H9 (cell line): ENCODE data around the gene RHBDL2. TPM values are rescaled to one million over a fixed set of nuclear protein-coding genes. Genes with fewer than 3 reads are reported as not detected.

Experiments
- DNase-seq: peaks from one replicate; pipeline ENCODE4 v3.0.0-alpha.2; 2017
- H2AFZ ChIP-seq: one replicate; pipeline ENCODE4 v1.6.1; 2013; ENCODE audit warnings: mild to moderate bottlenecking, low read length, control low read depth, moderate library complexity
- H2AK5ac ChIP-seq: 2 replicates; pipeline ENCODE4 v1.6.1; 2013; ENCODE audit warnings: low read length, control low read depth, mixed read lengths; ENCODE audit not compliant: insufficient read length
- H2BK120ac ChIP-seq: one replicate; pipeline ENCODE4 v1.6.1; 2013; ENCODE audit warnings: low read depth, mild to moderate bottlenecking, low read length, control low read depth, inconsistent platforms; ENCODE audit not compliant: poor library complexity, severe bottlenecking
- H2BK12ac ChIP-seq: 2 replicates; pipeline ENCODE4 v1.6.1; 2013; ENCODE audit warnings: low read length, control low read depth, mixed read lengths, low read depth; ENCODE audit not compliant: insufficient read length
- H2BK15ac ChIP-seq: 2 replicates; pipeline ENCODE4 v1.6.1; 2013; ENCODE audit warnings: low read depth, low read length, control low read depth
- H2BK20ac ChIP-seq: one replicate; pipeline ENCODE4 v1.6.1; 2013; ENCODE audit warnings: low read depth, mild to moderate bottlenecking, low read length, control low read depth, inconsistent platforms; ENCODE audit not compliant: poor library complexity, severe bottlenecking
- H2BK5ac ChIP-seq: 2 replicates; pipeline ENCODE4 v1.6.1; 2013; ENCODE audit warnings: low read length, control low read depth, mixed read lengths; ENCODE audit not compliant: insufficient read length
- H3K14ac ChIP-seq: 2 replicates; pipeline ENCODE4 v1.6.1; 2013; ENCODE audit warnings: low read length, control low read depth; ENCODE audit not compliant: insufficient read depth
- H3K18ac ChIP-seq: 2 replicates; pipeline ENCODE4 v1.6.1; 2013; ENCODE audit warnings: low read depth, mild to moderate bottlenecking, mixed read lengths, low read length, control low read depth; ENCODE audit not compliant: insufficient read length
- H3K23ac ChIP-seq: 2 replicates; pipeline ENCODE4 v1.6.1; 2013; ENCODE audit warnings: low read length, control low read depth, mixed read lengths, low read depth; ENCODE audit not compliant: insufficient read length
- H3K23me2 ChIP-seq: 2 replicates; pipeline ENCODE4 v1.6.1; 2013; ENCODE audit warnings: low read depth, mild to moderate bottlenecking, mixed read lengths, low read length, control low read depth; ENCODE audit not compliant: insufficient read length, poor library complexity, severe bottlenecking
- H3K27ac ChIP-seq: 2 replicates; pipeline ENCODE4 v1.5.1; 2013; ENCODE audit warnings: low read length, control low read depth, mixed read lengths, low read depth; ENCODE audit not compliant: insufficient read length
- H3K27me3 ChIP-seq: 2 replicates; pipeline ENCODE4 v1.6.1; 2013; ENCODE audit warnings: low read length, control low read depth, inconsistent platforms; ENCODE audit not compliant: insufficient read depth
- H3K4ac ChIP-seq: 2 replicates; pipeline ENCODE4 v1.6.1; 2013; ENCODE audit warnings: low read depth, mild to moderate bottlenecking, control low read depth, inconsistent platforms, low read length, moderate library complexity
- H3K4me1 ChIP-seq: 2 replicates; pipeline ENCODE4 v1.6.1; 2013; ENCODE audit warnings: low read length, control low read depth, inconsistent platforms; ENCODE audit not compliant: insufficient read depth
- H3K4me2 ChIP-seq: 2 replicates; pipeline ENCODE4 v1.6.1; 2013; ENCODE audit warnings: low read length, control low read depth, mixed read lengths; ENCODE audit not compliant: insufficient read length, insufficient read depth
- H3K56ac ChIP-seq: 2 replicates; pipeline ENCODE4 v1.6.1; 2013; ENCODE audit warnings: low read depth, mild to moderate bottlenecking, mixed read lengths, low read length, control low read depth; ENCODE audit not compliant: insufficient read length
- H3K79me1 ChIP-seq: 2 replicates; pipeline ENCODE4 v1.6.1; 2013; ENCODE audit warnings: low read depth, mild to moderate bottlenecking, moderate library complexity, low read length, control low read depth, inconsistent platforms; ENCODE audit not compliant: insufficient read depth, poor library complexity, severe bottlenecking
- H3K79me2 ChIP-seq: 2 replicates; pipeline ENCODE4 v1.6.1; 2013; ENCODE audit warnings: low read length, control low read depth, inconsistent platforms; ENCODE audit not compliant: insufficient read depth
- H3K9ac ChIP-seq: 2 replicates; pipeline ENCODE4 v1.6.1; 2013; ENCODE audit warnings: low read length, control low read depth, mixed read lengths; ENCODE audit not compliant: insufficient read length; ENCODE audit errors: extremely low read depth
- H3K9me3 ChIP-seq: one replicate; pipeline ENCODE4 v1.6.1; 2013; ENCODE audit warnings: low read depth, low read length, inconsistent platforms; ENCODE audit not compliant: control insufficient read depth
- H3T11ph ChIP-seq: one replicate; pipeline ENCODE4 v1.6.1; 2013; ENCODE audit warnings: mild to moderate bottlenecking, low read length, control low read depth, inconsistent platforms
- H4K20me1 ChIP-seq: one replicate; pipeline ENCODE4 v1.6.1; 2013; ENCODE audit not compliant: control insufficient read depth, insufficient read length, insufficient read depth
- H4K5ac ChIP-seq: 2 replicates; pipeline ENCODE4 v1.6.1; 2013; ENCODE audit warnings: low read depth, mild to moderate bottlenecking, mixed read lengths, low read length, control low read depth; ENCODE audit not compliant: insufficient read length
- H4K8ac ChIP-seq: replicated peaks from 2 replicates; pipeline ENCODE4 v1.6.1; 2013; ENCODE audit warnings: low read length, control low read depth, mixed read lengths, low read depth; ENCODE audit not compliant: insufficient read length
- H4K91ac ChIP-seq: 2 replicates; pipeline ENCODE4 v1.6.1; 2013; ENCODE audit warnings: low read depth, mild to moderate bottlenecking, moderate library complexity, mixed read lengths, low read length, control low read depth; ENCODE audit not compliant: insufficient read length
- H3K27ac Mint-ChIP-seq, 3 experiments: 2 replicates in 2 of 3; 3 replicates in 1 of 3; pipeline ENCODE4 v1.8.0; 2020 to 2021; ENCODE audit warnings: mixed read lengths in 3 of 3, mild to moderate bottlenecking in 1 of 3, moderate library complexity in 1 of 3
- H3K27me3 Mint-ChIP-seq: 2 replicates; pipeline ENCODE4 v1.8.0; 2021; ENCODE audit warnings: low read depth, mild to moderate bottlenecking, moderate library complexity, mixed read lengths
- H3K36me3 Mint-ChIP-seq, 3 experiments: 2 replicates in 2 of 3; 3 replicates in 1 of 3; pipeline ENCODE4 v1.8.0; 2020 to 2021; ENCODE audit warnings: low read depth in 3 of 3, mixed read lengths in 3 of 3; ENCODE audit not compliant: insufficient read depth in 1 of 3
- H3K4me1 Mint-ChIP-seq, 2 experiments: 2 replicates each; pipeline ENCODE4 v1.8.0; 2020; ENCODE audit warnings: mixed read lengths in 2 of 2
- H3K4me3 Mint-ChIP-seq, 2 experiments: 2 replicates in 1 of 2; 3 replicates in 1 of 2; pipeline ENCODE4 v1.8.0; 2020 to 2021; ENCODE audit warnings: mild to moderate bottlenecking in 2 of 2, mixed read lengths in 2 of 2, moderate library complexity in 1 of 2
- H3K9me3 Mint-ChIP-seq, 2 experiments: 2 replicates in 1 of 2; 3 replicates in 1 of 2; pipeline ENCODE4 v1.8.0; 2020; ENCODE audit warnings: mild to moderate bottlenecking in 2 of 2, mixed read lengths in 2 of 2, moderate library complexity in 1 of 2
- WGBS: extraction: QIAGEN DNeasy Blood & Tissue Kit; methylation state at CpG from one replicate; pipeline ENCODE4 v1.1.7; 2013; ENCODE audit warnings: missing lambda C conversion rate, low lambda C conversion rate, mixed read lengths; ENCODE audit not compliant: insufficient read length; ENCODE audit errors: extremely low coverage; 5-methylcytosine and 5-hydroxymethylcytosine counted together
- total RNA-seq: library from RNA; stranded (reverse); gene quantifications from 2 replicates; pipeline ENCODE4 v1.2.1, GENCODE V29; 2021
- TF ChIP-seq, protein P1 (sequence below): fragments of 200-600 bp; sonication (generic); conservative IDR thresholded peaks from 3 replicates; pipeline ENCODE4 v1.8.0; 2021; ENCODE audit warnings: antibody characterized with exemption, mild to moderate bottlenecking

RHBDL2 gene
- total RNA-seq, 1 experiment from 2014 or later, result not detected

DNA sequence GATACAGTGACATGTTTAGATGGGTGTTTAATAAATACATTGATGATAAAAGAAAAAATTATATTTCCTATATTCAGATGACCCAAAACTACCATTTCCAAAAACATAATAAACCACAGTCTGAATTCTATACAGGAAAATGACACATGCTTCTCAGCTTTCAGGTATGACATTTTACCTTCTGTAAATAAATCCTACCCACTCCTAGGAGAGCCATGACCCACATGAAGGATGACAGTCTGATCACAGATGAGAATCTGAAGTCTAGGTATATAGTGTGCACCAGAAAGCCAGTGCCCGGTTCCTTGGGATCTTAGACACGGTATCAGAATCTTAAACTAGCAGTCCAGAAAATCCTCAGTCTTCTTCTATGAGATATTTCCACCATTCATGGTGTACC lies 56.5 kb downstream of the RHBDL2 start:
- Histone ChIP-seq H4K8ac (no peak overlapping the region), H3T11ph (no peak overlapping the region), H3K27me3 (no peaks in the 10 kb centered on the region), H4K5ac (no peak overlapping the region), H2BK20ac (no peak overlapping the region), H2BK12ac (no peak overlapping the region), H3K79me1 (no peaks in the 10 kb centered on the region), H3K9me3 (no peaks in the 10 kb centered on the region), H3K14ac (no peak overlapping the region), H3K18ac (no peak overlapping the region), H2BK120ac (no peak overlapping the region), H3K4me2 (no peak overlapping the region), H2BK15ac (no peak overlapping the region), H2BK5ac (no peak overlapping the region), H3K56ac (no peak overlapping the region), H4K91ac (no peak overlapping the region), H3K9ac (no peak overlapping the region), H3K79me2 (no peaks in the 10 kb centered on the region), H2AFZ (no peak overlapping the region), H3K23ac (no peak overlapping the region), H3K4me1 (peaks cover 2% of the 10 kb centered on the region; the same call in 1 of the 2 replicates), H4K20me1 (no peaks in the 10 kb centered on the region), H3K4ac (no peak overlapping the region), H3K23me2 (no peaks in the 10 kb centered on the region), H2AK5ac (no peak overlapping the region), H3K27ac (no peak overlapping the region)
- Mint-ChIP-seq H3K36me3 (no peaks in the 10 kb centered on the region), H3K4me1 (peaks cover 6 to 7% of the 10 kb centered on the region in 2 experiments; a peak in 3 of 4 replicates), H3K4me3 (no peak overlapping the region), H3K27me3 (no peaks in the 10 kb centered on the region; the same call in 1 of the 2 replicates), H3K27ac (no peak overlapping the region), H3K9me3 (no peaks in the 10 kb centered on the region)
- DNase-seq, result no peak
- no CpG with 5 or more reads among the region's 2 CpGs for WGBS
- TF ChIP-seq, protein P1, sequence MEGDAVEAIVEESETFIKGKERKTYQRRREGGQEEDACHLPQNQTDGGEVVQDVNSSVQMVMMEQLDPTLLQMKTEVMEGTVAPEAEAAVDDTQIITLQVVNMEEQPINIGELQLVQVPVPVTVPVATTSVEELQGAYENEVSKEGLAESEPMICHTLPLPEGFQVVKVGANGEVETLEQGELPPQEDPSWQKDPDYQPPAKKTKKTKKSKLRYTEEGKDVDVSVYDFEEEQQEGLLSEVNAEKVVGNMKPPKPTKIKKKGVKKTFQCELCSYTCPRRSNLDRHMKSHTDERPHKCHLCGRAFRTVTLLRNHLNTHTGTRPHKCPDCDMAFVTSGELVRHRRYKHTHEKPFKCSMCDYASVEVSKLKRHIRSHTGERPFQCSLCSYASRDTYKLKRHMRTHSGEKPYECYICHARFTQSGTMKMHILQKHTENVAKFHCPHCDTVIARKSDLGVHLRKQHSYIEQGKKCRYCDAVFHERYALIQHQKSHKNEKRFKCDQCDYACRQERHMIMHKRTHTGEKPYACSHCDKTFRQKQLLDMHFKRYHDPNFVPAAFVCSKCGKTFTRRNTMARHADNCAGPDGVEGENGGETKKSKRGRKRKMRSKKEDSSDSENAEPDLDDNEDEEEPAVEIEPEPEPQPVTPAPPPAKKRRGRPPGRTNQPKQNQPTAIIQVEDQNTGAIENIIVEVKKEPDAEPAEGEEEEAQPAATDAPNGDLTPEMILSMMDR, result no peak
